Activated CD8-positive, alpha-beta memory T cell treated with anti-CD3 and anti-CD28 coated beads, Interleukin-2, amount 50 U/mL, for 48 hours (primary cell): ENCODE data around the gene SERPINC1.
"Not testable (repeated sequence)": the region's sequence is repeated elsewhere in the genome, so short reads cannot be mapped to it uniquely, and the experiment has no call there.

Source experiments
- DNase-seq: peaks from one replicate; pipeline ENCODE4 v3.0.0-alpha.2; 2020

The SERPINC1 gene

DNA sequence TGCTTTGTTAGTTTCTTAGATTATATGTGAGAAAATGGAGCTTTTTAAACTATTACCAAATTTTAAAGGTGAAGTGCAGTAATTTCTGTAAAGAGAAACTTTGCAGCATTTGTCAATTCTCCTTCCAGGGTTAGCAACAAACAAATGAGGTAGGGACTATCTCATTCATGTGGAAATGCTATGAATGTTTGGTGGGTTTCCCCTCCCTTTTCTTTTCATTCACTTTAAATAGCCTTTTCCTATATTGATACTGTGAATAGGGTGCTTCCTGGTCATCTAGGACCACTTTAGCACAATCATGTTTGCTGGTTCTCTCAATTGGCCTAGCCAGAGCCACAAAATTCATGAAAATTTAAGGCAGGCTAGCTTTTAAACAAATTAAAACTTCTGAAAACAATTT lies 28.4 kb downstream of the SERPINC1 start:
- DNase-seq: no peak

DNA sequence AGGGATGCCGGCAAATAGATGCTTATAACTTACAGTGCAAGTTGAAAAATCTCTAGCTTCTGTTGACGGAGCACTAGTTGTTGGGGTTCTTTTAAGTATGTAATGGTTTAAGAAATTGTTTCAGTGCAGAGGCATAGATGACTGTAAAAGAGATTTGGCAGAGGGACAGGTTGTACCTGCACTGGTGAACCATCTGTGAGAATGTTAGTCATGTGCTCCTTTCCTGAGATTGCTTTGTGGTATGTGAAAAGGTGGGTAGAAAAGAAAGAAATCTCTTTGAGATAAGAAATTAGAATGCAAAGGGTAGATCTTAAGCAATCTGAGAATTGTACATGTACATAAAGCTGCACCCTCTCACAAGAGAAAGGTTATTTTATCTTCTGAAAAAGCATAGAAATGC lies 29.5 kb downstream of the SERPINC1 start:
- DNase-seq: no peak

DNA sequence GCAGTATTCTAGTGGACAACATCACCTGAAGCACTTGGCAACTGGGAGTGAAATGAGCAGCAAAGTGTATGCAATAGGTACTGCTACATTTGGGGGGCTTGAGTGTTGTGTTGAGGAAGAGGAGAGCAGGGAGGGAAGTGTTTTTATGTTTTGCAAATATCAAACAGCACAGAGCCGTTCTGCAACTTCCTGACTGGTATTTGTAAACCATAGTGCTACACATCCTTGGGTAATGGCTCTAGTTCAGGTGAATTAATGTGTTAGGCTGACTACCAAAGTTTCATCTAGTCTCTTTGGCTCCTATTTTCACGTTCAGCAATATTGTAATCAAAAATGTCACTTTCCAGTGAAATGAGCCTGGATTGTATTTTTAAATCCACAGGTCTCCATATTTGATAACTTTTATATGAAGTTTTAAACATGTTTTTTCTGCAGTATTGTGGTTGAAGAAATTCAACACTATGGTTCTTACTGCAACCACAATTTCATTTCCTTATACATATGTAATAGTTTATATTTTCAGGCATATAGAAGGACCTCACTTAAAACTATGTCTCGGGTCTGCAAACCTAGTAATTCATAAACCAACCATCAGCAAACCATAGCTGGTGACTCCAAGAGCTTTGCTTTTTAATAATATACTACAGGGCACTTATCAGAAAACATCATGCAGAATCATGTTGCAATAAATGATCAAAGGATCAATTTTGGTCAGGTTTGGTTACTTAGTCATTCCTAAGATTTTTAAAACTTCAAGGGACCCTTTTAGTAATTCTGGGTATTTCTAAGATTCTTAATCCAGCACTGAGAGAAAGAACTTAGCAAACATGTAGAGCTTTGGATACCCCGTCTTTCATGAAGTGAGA lies 30.1 kb downstream of the SERPINC1 start:
- DNase-seq: no peak

DNA sequence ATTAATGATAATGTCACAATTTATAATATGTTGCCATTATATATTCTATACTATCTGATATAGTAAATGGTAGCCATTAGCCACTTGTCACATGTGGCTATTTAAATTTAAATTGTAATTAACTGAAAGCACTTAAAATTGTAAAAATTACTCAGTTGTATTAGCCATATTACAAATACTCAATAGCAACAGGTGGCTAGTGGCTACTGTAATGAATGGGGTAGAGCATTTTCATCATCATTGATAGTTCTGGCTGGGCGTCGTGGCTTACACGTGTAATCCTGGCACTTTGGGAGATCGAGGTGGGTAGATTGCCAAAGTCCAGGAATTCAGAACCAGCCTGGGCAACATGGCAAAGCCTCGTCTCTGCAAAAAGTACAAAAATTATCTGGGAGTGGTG lies 32.4 kb downstream of the SERPINC1 start:
- DNase-seq: no peak

DNA sequence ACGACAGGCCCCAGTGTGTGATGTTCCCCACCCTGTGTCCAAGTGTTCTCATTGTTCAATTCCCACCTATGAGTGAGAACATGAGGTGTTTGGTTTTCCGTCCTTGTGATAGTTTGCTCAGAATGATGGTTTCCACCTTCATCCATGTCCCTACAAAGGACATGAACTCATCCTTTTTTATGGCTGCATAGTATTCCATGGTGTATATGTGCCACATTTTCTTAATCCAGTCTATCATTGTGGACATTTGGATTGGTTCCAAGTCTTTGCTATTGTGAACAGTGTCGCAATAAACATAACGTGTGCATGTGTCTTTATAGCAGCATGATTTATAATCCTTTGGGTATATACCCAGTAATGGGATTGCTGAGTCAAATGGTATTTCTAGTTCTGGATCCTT lies 36.0 kb downstream of the SERPINC1 start:
- DNase-seq: not testable (repeated sequence)

DNA sequence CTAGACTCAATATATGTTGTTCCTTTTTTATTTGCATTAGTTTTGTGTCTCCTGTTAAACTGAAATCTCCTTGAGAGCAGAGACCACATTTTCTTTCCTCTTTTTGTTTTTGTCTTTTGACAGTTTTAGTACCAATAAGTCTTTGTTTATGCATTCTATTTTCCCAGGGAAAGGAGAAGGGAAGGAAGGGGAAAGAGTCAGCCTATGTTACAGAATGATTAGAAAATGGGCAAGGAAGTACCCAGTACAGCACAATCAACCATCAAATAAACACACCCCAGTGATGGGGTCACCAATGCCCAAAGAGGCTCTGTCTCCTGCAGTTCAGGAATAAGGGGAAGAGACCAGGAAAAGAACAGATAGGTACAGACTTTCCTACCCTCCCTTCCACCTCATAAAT lies 38.9 kb downstream of the SERPINC1 start:
- DNase-seq: no peak

DNA sequence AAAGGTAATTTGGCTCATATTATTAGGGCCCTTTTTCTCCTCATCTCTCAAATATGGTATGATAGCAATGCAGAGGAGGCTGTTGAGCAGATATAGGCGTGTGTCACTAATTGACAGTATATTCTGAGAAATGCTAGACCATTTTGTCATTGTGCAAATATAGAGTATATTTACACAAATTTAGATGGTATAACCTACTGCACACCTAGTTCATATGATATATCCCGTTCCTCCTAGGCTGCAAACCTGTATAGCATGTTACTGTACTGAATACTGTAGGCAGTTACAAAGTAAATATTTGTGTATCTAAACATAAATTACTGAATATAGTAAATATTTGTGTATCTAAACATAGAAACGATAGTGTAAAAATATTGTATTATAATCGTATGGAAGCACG lies 40.4 kb downstream of the SERPINC1 start:
- no peak for DNase-seq

DNA sequence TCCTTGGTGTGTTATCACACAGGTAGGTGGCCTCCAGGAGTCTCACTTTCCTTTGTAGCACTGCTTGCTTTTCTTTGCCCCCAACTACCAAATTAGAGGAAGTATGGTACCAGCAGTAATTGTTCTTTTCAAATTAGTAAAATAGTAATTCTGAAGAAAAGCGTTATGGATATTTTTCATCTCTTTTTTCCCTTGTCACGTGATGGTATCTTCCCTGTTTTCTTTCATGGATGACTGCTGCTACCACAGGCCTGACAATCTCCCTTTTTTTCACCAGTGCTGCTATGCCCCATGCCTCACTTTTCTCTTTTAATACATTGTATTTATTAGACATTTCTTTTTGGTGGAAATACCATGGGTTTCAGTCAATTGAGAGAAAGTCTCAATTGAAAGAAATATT lies 45.6 kb downstream of the SERPINC1 start:
- no peak for DNase-seq

DNA sequence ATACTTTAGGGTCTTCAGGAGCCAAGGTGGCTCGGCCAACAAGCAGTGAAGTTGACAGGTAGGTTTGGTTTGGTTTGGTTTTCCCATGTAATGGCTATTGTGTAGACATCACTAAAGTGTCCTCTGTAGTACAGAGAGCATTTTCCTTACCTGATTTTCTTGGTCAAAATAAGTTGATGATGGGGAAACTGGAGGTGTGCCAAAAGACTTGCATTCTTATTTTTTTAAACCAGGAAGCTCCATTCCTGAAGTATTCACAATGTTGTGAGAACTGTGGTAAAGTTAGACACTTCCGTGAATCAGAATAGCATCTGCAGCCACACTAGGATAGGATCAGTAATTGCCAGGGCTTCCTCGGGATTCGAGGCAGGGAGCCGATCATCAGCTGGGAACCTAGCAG lies 46.0 kb downstream of the SERPINC1 start:
- no peak for DNase-seq

DNA sequence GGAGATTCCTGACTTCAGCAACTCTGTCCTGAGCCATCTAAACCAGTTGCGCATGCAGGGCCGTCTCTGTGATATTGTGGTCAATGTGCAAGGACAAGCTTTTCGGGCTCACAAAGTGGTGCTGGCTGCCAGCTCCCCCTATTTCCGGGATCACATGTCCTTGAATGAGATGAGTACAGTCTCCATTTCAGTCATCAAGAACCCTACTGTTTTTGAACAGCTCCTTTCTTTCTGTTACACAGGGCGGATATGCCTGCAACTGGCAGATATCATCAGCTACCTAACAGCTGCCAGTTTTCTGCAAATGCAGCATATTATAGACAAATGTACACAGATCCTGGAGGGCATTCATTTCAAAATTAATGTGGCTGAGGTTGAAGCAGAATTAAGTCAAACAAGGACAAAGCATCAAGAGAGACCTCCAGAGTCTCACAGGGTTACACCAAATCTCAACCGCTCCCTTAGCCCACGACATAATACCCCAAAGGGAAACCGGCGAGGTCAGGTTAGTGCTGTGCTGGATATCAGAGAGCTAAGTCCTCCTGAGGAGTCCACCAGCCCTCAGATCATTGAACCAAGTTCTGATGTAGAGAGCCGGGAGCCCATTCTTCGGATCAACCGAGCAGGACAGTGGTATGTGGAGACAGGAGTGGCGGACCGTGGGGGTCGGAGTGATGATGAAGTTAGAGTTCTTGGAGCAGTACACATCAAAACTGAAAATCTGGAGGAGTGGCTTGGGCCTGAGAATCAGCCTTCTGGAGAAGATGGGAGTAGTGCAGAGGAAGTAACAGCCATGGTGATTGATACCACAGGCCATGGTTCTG lies 46.7 kb downstream of the SERPINC1 start:
- DNase-seq: no peak

DNA sequence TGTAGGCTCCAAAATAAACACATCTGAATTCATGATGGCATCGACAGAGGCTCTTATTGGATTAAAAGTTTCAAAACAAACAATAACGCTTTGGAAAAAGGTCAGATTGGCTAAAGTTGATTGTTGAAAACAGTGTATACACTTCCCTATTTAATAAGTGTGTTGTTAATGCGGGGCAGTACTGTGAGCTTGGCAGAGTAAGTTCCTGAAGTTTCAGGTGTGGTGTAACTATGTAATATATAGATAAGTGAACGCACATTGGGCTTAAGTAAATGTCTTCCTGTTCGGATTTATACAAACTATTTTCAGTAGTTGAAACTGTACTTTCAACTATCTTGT lies 48.1 kb downstream of the SERPINC1 start:
- no peak for DNase-seq

DNA sequence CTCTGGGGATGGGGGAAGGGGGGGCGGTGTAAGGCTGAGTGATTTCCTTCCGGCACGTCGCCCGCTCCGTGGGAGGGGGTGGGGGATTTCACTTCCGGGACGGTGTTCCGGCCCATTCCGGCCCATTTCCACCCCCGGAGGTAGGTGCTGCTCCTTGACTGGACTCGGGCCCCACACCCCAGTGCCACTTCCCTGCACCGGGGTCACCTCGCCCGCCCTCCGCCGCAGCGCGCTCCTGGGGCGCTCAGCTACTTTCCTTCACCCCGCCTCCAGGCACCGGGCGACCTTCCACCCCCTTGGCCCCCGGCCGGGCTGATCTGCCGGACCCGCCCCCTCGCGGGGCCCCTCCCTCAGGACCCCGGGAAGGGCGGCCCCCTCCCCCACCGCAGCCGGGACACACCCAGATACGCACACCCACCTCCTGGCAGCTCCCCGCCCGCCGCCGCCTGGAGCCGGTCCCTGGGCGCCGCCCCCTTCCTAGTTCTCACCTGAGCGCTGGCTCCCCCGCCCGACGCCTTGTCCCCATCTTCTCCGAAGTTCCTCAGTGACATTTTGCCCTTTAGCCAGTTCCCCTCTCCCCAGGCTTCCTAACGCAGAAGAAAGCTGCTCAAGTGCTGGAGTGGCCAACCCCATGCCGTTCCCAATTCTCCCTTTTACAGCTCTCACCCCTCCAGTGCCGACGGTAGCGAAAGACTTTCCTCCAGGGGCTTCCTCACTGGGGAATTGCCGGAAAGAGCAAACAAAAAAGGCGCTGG lies 48.7 kb downstream of the SERPINC1 start, which contains the start of gene ZBTB37:
Gene ZBTB37 (plus strand): TSS at position 115 of the 755 bp plus-strand sequence. CDS start 1,846 bp downstream, outside the sequence.
- DNase-seq: peak; percentile 97

DNA sequence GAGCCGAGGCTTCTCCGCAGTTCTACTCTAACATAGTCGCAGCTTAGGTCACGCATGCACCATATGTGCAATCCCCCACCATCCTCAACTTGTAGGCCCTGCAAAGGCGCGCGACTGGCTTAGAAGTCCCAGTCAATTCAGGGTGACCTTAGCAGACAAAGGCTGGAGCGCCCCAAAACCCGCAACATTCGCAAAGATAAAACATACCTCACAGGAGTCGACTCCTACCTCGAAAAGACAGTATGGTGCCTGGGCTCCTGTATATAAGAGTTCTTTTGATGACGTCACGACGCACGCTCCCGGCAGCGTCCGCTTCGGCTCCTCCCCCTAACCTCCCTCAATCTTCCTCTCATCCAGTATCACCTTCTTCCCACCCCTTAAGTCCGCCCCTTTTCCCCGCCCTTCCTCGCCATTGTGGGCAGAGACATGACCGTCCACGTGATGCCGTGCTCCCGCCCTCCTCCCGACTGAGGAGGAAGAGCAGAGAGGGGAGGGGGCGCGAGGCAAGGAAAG lies 49.3 kb downstream of the SERPINC1 start, which contains the start of gene GAS5:
Gene GAS5 (minus strand): TSS at position 237 of the 513 bp plus-strand sequence.
- no peak for DNase-seq

DNA sequence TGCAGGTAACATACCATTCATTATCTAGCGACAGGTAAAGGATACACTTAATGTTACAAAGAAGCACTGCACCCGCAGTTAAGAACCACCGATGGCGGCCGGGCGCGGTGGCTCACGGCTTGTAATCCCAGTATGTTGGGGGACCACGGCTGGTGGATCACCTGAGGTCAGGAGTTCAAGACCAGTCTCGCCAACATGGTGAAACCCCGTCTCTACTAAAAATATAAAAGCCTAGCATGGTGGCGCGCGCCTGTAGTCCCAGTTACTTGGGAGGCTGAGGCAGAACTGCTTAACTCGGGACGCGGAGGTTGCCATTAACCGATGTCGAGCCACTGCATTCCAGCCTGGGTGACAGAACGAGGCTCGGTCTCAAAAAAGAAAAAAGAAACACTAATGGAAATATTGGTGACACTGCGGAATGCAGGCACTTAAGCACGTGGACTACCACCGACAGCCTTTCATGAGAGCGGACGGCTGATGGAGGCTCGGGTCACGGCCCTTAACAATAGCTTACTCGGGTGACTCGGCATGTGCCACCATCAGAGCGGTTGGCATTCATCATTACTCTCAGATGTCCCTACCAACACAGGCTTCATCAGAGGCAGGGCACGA lies 49.9 kb downstream of the SERPINC1 start:
- DNase-seq: peak; percentile 83

DNA sequence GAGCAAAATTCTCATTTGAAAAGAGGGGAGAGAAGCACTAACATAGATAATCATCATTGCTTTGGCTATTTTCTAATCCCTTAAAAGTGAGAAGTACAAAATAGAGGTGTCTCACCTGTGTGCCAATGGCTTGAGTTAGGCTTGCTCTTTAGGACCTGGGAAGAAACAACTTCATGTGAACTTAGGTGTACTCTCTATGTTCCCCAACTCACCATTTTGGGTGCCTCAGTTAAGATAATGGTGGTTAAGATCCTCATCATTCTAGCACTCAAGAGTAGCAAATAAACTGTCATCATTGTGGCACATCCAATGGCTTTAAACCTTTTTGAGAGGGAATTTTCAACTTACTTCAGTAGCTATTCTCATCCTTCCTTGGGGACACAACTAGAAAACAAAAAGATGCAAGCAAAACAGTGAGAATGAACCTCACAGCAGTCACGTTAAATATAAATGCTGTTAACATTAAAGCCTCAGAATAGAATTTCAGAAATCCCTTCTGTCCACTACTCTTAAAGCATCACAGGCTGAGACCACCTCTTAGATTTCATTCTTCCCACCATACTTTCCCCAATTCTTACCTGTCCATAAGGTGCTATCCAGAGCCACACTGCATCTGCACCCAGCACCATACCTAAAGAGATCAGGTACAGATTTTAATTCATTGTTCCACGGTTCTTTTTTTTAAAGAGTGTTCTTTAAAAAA lies 50.6 kb downstream of the SERPINC1 start:
- no peak for DNase-seq

DNA sequence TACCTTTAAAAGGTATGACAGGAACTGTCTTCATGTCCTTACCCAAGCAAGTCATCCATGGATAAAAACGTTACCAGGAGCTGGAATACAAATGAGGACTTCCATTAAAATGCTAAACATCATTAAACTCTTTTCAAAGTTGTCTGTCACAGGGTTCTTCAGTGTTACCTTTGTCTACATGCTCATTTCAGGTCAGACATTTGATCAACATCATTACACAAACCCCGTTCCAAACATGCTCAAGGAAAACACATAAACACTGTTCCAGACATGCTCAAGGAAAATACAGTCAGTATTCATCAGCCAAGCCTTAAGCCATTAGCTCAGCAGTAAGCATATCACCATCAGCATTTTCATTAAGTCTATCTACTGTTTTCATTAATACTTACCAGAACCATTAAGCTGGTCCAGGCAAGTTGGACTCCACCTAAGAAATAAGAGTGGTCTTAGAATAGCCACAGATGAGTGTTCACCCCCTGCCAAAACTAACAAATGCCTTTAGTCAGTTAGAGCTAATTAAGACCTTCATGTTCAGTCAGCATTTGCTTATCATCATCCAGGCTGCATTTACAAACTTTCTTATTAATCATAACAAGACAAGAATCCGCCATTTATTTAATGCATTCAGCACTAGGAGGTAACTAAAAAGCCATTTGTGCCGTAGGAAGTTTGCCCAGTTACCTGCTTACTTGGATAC lies 51.5 kb downstream of the SERPINC1 start:
- no peak for DNase-seq

DNA sequence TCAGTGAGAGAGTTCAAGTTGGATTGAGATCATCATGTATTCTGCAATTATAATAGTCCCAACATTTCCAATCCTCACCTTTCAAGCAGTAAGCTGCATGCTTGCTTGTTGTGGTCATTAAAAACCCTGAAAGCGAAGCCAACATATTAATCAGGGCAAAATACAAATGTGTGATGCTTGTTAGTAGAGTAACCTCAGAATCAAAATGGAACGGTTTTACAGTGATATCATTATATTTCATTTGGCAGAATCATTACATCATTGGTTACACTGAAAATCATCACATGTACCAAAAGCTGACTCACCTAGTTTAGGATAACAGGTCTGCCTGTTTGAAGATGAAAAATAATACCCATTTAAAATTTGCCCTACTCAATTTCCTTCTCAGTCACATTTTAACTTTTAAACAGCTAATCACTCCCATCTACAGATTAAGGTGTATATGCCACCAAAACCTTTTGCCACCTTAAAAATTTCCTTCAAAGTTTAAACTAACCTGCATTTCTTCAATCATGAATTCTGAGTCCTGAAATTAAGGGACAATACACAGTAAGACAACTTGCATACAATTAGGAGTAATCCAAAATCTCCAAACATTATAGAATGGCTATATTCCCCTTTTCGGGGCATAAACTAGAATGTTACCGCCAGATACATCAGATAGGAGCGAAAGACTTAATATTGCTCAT lies 52.8 kb downstream of the SERPINC1 start:
- no peak for DNase-seq

DNA sequence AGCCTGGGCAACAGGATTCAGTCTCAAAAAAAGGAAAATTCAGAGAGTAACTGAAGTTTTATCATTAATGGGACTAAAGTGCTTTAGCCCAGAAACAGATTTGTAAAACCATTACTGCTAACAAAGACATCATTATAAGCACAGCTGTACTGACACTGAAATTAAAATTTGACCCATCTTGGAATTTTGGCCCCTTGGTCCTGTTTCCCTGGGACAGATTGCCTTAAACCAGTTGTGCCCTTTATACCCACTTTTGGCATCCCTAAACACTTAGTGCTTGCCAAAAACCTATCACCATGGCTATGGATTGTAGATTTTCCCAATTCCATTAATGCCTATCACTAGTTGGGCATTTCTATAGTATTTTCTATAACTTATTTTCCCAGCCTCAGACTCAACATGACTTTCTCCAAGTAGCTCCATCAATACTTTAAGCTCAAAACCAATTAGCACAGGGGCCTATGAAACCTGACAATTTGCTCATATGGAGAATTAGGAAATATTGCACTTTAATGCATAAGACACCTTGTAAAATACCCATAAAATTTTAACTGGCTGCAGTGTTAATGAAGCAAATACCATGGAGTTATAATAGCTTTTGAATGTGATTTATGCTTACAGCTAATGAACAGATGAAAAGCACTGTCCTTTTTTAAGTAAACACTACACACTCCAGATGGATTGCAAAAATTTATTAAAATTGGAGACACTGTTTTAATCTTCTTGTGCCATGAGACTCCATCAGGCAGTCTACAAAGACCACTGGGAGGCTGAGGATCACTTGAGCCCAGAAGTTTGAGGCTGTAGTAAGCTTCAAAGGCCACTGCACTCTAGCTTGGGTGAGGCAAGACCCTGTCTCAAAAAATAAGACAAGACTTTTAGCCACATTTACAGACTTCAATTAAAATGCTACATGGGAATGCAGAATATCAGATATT lies 53.6 kb downstream of the SERPINC1 start:
- DNase-seq: no peak

DNA sequence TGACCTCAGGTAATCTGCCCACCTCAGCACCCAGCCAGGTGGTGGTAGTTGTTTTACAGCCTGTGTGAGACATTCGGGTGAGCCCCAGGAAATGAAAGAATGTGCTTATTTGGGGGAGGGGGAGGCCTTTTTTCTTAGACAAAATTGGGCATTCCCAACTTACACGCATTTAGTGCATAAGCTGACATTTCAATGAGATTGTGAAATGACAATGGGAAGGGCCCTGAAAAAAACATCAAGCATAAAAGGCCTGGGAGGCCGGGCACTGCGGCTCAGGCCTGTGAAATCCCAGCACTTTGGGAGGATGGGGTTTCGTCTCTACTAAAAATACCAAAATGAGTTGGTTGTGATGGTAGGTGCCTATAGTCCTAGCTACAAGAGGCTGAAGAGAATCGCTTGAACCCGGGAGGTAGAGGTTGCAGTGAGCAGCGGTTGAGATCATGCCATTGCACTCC lies 54.3 kb downstream of the SERPINC1 start:
- DNase-seq: peak; percentile 61
